Breast epithelium (tissue), 3 donors: ENCODE results near the gene FHOD3.

Experiments
- POLR2A ChIP-seq: fragments of 450-650 bp; IDR thresholded peaks from one replicate; pipeline ENCODE4 v1.6.1; 2016; ENCODE audit warnings: antibody characterized with exemption, mild to moderate bottlenecking, moderate library complexity
- TF ChIP-seq, protein P1 (sequence below), 3 donors: fragments of 450-650 bp; IDR thresholded peaks; one replicate each; pipeline ENCODE4 v1.5.1; 2016 to 2017; ENCODE audit warnings: antibody characterized with exemption in 3 of 3, mild to moderate bottlenecking in 3 of 3, moderate library complexity in 3 of 3

GRCh38 chr18:36648803-36649202 is 351.3 kb downstream of the FHOD3 start:
- TF ChIP-seq, protein P1, sequence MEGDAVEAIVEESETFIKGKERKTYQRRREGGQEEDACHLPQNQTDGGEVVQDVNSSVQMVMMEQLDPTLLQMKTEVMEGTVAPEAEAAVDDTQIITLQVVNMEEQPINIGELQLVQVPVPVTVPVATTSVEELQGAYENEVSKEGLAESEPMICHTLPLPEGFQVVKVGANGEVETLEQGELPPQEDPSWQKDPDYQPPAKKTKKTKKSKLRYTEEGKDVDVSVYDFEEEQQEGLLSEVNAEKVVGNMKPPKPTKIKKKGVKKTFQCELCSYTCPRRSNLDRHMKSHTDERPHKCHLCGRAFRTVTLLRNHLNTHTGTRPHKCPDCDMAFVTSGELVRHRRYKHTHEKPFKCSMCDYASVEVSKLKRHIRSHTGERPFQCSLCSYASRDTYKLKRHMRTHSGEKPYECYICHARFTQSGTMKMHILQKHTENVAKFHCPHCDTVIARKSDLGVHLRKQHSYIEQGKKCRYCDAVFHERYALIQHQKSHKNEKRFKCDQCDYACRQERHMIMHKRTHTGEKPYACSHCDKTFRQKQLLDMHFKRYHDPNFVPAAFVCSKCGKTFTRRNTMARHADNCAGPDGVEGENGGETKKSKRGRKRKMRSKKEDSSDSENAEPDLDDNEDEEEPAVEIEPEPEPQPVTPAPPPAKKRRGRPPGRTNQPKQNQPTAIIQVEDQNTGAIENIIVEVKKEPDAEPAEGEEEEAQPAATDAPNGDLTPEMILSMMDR (IDR thresholded peaks at IDR 0.05) = no peak
- TF ChIP-seq POLR2A = no peak
